HL-60 (cell line): ENCODE results near the gene EMP3.

Experiments used
- DNase-seq, 2 experiments: peaks; one replicate each; pipeline ENCODE4 v3.0.0-alpha.2; 2010 to 2020; ENCODE audit warnings: low read depth in 1 of 2, low spot score in 1 of 2
- H3K27ac ChIP-seq: fragments of 250-450 bp; sonication (Bioruptor Pico); replicated peaks from 2 replicates; pipeline ENCODE4 v1.5.1; 2020; ENCODE audit warnings: mild to moderate bottlenecking, moderate library complexity
- H3K27me3 ChIP-seq: fragments of 250-450 bp; sonication (Bioruptor Pico); 2 replicates; pipeline ENCODE4 v1.5.1; 2021; ENCODE audit warnings: mild to moderate bottlenecking, moderate library complexity; ENCODE audit not compliant: insufficient read depth, poor library complexity, severe bottlenecking
- H3K4me3 ChIP-seq: replicated peaks from 2 replicates; pipeline ENCODE4 v1.5.1; 2011; ENCODE audit warnings: mild to moderate bottlenecking, control low read depth, low read length; ENCODE audit not compliant: insufficient read depth
- CTCF ChIP-seq: IDR thresholded peaks from one replicate; pipeline ENCODE4 v1.5.1; 2011; ENCODE audit warnings: low read length, control low read depth, inconsistent platforms; ENCODE audit not compliant: insufficient read depth
- GABPA ChIP-seq: IDR thresholded peaks from 2 replicates; pipeline ENCODE4 v1.6.1; 2012; ENCODE audit warnings: low read depth
- POLR2AphosphoS5 ChIP-seq: IDR thresholded peaks from 2 replicates; pipeline ENCODE4 v1.6.1; 2012; ENCODE audit warnings: low read depth
- REST ChIP-seq: IDR thresholded peaks from 2 replicates; pipeline ENCODE4 v1.6.1; 2012; ENCODE audit warnings: low read depth; ENCODE audit not compliant: insufficient replicate concordance
- SPI1 ChIP-seq: IDR thresholded peaks from 2 replicates; pipeline ENCODE4 v1.6.1; 2012; ENCODE audit warnings: low read depth, mild to moderate bottlenecking, borderline replicate concordance

EMP3 gene

DNA sequence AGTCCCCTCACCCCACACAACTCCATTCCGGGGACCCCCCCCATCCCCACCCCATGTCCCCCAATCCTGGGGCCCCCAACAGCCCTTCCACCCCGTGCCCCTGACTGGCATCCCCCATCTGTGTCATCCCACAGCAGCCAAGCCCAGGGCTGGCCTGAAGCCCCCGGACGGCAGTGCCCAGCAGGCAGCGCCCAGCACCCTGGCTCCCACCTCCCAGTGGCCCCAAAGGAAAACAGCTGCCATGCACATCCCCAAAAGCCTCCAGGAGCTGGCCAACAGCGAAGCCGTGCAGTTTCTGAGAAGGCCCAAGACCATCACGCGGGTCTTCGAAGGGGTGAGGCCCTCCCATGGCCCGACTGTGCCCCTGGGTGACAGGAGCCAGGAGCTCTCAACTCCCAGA, 40.2 kb downstream of the EMP3 start:
- no peak for TF ChIP-seq REST

GRCh38 chr19:48367855-48368254, 42.5 kb downstream of the EMP3 start:
- TF ChIP-seq GABPA: no peak
- TF ChIP-seq CTCF: no peak
- TF ChIP-seq SPI1: no peak
- TF ChIP-seq REST: no peak
- no peak for TF ChIP-seq POLR2AphosphoS5
- H3K27me3 ChIP-seq: no peaks in the 10 kb centered on the region
- H3K4me3 ChIP-seq: no peak overlapping the region
- DNase-seq: no peak
- no peak overlapping the region for H3K27ac ChIP-seq

More for the DNA sequence above, 40.2 kb downstream of the EMP3 start:
- no peaks in the 10 kb centered on the region for H3K27me3 ChIP-seq
- no peak overlapping the region for H3K4me3 ChIP-seq
- no peak for DNase-seq
- no peak overlapping the region for H3K27ac ChIP-seq

- Histone ChIP-seq H3K4me3 (no peak overlapping the region), H3K27me3 (no peaks in the 10 kb centered on the region), H3K27ac (no peak overlapping the region)
- no peak for DNase-seq
- TF ChIP-seq POLR2AphosphoS5 (no peak), CTCF (no peak), GABPA (no peak), SPI1 (no peak), REST (no peak)
Measured at GRCh38 chr19:48368936-48369335, 43.6 kb downstream of the EMP3 start.

DNA sequence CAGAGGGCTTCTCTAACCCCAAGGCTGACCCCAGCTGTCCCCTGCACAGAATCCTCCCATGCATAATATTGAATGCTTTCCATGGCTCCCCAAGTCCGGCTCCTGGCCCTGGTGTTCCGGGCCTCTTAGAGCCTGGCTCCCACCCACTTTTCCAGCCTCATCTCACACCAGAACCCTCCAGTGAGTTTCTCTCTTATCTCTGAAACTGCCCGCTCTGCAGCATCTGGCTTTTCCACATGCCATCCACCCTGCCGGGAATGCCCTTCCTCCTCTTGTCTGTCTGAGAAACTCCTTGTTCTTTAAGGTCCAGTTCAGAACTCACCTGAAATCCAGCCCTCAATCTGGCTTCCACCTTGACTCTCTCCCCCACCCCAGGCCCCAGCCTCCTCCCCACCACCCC, 45.6 kb downstream of the EMP3 start:
- no peak for TF ChIP-seq REST
- TF ChIP-seq GABPA: no peak
- no peak for TF ChIP-seq POLR2AphosphoS5
- no peak for TF ChIP-seq CTCF
- no peak for TF ChIP-seq SPI1
- DNase-seq: no peak
- H3K4me3 ChIP-seq: no peak overlapping the region
- H3K27me3 ChIP-seq: no peaks in the 10 kb centered on the region
- H3K27ac ChIP-seq: no peak overlapping the region
